GM12873 (cell line): ENCODE data around the gene COLGALT1.
A peak's percentile ranks its signal among the peaks of the same experiment; 100 is the strongest.

Experiments
- CTCF ChIP-seq: IDR thresholded peaks from 2 replicates; pipeline ENCODE4 v1.5.1; 2012; ENCODE audit warnings: low read depth, mild to moderate bottlenecking, moderate library complexity, low read length, control low read depth; ENCODE audit not compliant: insufficient read depth; ENCODE audit errors: missing control alignments

The COLGALT1 gene

GRCh38 chr19:17605761-17606589 is 50.5 kb downstream of the COLGALT1 start:
- peak; percentile 72 for TF ChIP-seq CTCF

- peak; percentile 22 for TF ChIP-seq CTCF
Measured at GRCh38 chr19:17606590-17607185, 51.2 kb downstream of the COLGALT1 start.

GRCh38 chr19:17607936-17608335 is 52.5 kb downstream of the COLGALT1 start:
- no peak for TF ChIP-seq CTCF

GRCh38 chr19:17610384-17610783 is 54.9 kb downstream of the COLGALT1 start:
- no peak for TF ChIP-seq CTCF

- TF ChIP-seq CTCF: no peak
Measured at GRCh38 chr19:17611462-17612244, 56.2 kb downstream of the COLGALT1 start.

- TF ChIP-seq CTCF: no peak
Measured at GRCh38 chr19:17614476-17614875, 59.0 kb downstream of the COLGALT1 start.

- TF ChIP-seq CTCF: no peak
Measured at GRCh38 chr19:17615889-17616685, 60.6 kb downstream of the COLGALT1 start.
